ENCODE results near the gene C4BPB. TPM values are rescaled to one million over a fixed set of nuclear protein-coding genes. Genes with fewer than 3 reads are reported as not detected.
A peak's percentile ranks its signal among the peaks of the same experiment; 100 is the strongest.

C4BPB gene
- total RNA-seq, 8 experiments from 2014 or later, result 0.21 to 1.7 (median 0.81) TPM; not detected in 5

DNA sequence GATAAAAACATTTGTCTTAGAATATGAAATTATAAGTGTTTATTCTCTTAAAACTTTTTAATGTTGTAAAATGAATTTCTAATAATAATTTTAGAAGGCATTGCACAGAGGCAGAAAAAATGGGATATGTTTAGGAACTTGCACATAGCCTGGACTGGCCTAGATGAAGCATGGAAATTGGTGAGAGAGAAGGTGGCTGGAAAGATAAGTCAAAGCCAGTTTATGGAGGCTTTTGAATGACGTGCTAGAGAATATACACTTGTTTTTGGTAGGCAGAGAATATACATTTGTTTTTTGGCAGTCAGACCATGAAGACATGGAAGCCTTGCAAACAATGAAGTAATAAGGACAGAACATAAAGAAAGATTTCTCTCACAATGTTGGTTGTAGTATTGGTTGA, 13.1 kb downstream of the C4BPB start:
- in situ Hi-C loops (cut with MboI; ENCODE audit: low pct_unique_long_range_greater_than_20kb in 2 of 9, low sequenced_read_pairs in 9 of 9, unreplicated experiment in 9 of 9), result no loop called here
- 0 to 100% (median 55%) methylated on average over 1 of the region's 1 CpG; no CpG with 5 or more reads in 2 of the 10 experiments for WGBS, 10 experiments
- Histone ChIP-seq H3K27ac (no peak overlapping the region), H3K4me1 (replicated peaks in 1 of 2) (peaks cover 0 to 5% of the 10 kb centered on the region in 2 donors), H3K4me3 (no peak overlapping the region)
- no peak for ATAC-seq (replicated peaks in 6 of 8)

DNA sequence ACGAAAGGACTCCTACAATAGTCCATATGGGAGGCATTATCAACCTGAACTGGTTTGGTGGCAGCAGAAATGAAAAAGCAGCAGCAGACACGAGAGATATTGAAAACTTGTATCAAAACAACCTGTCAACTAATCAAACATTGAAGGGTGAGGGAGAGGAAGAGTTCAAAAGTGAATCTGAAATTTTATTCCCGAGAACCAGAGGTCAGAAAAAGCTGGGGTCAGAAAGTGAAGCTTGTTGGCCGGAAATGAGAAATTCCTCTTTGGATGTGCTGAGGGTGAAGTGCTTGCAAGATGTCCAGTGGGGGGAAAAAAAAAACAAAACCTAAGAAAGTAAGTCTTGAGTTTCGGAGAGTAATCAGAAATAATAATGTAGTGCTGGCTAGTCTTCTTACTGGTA, 13.5 kb downstream of the C4BPB start:
- in situ Hi-C loops (cut with MboI; ENCODE audit: low pct_unique_long_range_greater_than_20kb in 2 of 9, low sequenced_read_pairs in 9 of 9, unreplicated experiment in 9 of 9), result no loop called here
- H3K27ac ChIP-seq, result no peak overlapping the region
- no peak overlapping the region for H3K4me3 ChIP-seq
- 0 to 87% (median 77%) methylated on average over 2 to 5 of the region's 5 CpGs for WGBS, 10 experiments
- H3K4me1 ChIP-seq (replicated peaks in 1 of 2), result peaks cover 0 to 5% of the 10 kb centered on the region in 2 donors
- no peak for ATAC-seq (replicated peaks in 6 of 8)

DNA sequence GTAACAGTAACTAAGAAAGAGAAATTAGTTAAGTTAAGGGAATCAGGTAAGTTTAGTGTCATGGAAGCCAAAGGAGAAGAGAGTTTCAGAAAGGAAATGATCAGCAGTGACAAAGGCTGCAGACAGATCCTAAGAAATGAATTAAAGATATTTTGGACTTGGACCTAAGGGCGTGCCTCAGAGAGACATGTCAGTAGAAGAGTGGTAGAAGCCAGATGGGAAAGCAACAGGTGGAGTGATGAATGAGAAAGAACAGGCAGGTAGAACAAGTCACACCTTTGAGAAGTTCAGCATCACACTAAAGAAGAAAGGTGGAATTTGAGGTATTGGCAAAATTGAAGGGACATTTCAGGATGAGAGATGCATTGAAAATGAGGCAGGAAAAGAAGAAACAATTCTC, 14.0 kb downstream of the C4BPB start:
- in situ Hi-C loops (cut with MboI; ENCODE audit: low pct_unique_long_range_greater_than_20kb in 2 of 9, low sequenced_read_pairs in 9 of 9, unreplicated experiment in 9 of 9), result no loop called here
- Histone ChIP-seq H3K4me3 (no peak overlapping the region), H3K4me1 (replicated peaks in 1 of 2) (peaks cover 0 to 5% of the 10 kb centered on the region in 2 donors), H3K27ac (no peak overlapping the region)
- no peak for ATAC-seq (replicated peaks in 6 of 8)
- WGBS, 10 experiments, result 7 to 100% (median 67%) methylated on average over 1 of the region's 1 CpG; no CpG with 5 or more reads in 1 of the 10 experiments

DNA sequence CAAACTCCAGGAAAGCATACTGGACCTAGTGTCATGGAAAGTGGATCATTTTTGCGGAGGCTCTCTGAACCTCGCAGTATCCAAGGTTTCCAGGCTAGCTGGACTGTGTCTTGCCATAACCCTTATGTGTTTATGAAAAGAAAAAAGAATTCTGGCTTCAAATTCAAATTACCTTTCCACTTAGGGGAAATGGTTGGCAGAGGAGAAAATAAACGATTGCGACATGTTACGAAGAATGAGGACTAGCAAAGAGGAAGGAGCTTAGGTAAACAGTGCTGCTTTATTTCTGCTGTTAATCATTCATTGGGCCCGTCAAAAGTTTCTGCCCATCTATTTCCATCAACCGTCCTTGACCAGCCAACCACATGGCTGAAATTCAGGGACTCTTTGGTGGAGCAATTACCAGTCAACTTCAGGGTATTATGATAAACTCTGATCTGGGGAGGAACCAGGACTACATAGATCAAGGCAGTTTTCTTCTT, 15.3 kb downstream of the C4BPB start, which contains the start of gene C4BPA:
C4BPA (plus strand) TSS at position 342 of the 482 bp plus-strand sequence. CDS start 8,793 bp downstream, outside the sequence.
- no peak within 1 kb of the TSS for H3K27ac ChIP-seq
- peaks cover 0 to 5% of the 10 kb centered on the region in 2 donors for H3K4me1 ChIP-seq (replicated peaks in 1 of 2)
- no peak for ATAC-seq (replicated peaks in 6 of 8)
- no peak within 1 kb of the TSS for H3K4me3 ChIP-seq
- 40 to 100% (median 78%) methylated on average over 1 to 7 of the region's 7 CpGs for WGBS, 10 experiments
- in situ Hi-C loops (cut with MboI; ENCODE audit: low pct_unique_long_range_greater_than_20kb in 2 of 9, low sequenced_read_pairs in 9 of 9, unreplicated experiment in 9 of 9), result no loop called here

DNA sequence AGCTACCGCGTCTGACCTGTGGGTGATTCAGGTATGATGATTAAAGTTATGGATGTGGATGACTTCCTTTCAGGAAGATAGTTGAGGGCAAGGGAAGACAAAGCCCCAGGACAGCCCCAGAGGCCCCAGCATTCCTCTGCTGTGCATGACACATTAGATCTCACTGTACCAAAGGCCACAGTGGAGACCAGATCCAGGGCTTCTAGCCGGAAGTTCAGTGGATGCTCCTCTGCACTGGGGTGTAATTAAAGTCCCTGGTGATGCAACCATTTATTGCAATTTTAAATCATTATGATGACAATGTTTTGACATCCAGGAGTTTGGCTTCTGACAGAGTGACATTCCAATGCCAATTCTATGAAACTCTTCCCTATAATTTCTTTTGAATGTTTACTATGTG, 20.3 kb downstream of the C4BPB start:
- Histone ChIP-seq H3K4me3 (no peak overlapping the region), H3K27ac (no peak overlapping the region), H3K4me1 (replicated peaks in 1 of 2) (peaks cover 0 to 1% of the 10 kb centered on the region in 2 donors)
- in situ Hi-C loops (cut with MboI; ENCODE audit: low pct_unique_long_range_greater_than_20kb in 2 of 9, low sequenced_read_pairs in 9 of 9, unreplicated experiment in 9 of 9), result no loop called here
- 89 to 100% (median 100%) methylated on average over 1 to 3 of the region's 3 CpGs; no CpG with 5 or more reads in 6 of the 10 experiments for WGBS, 10 experiments
- ATAC-seq (replicated peaks in 6 of 8), result no peak

DNA sequence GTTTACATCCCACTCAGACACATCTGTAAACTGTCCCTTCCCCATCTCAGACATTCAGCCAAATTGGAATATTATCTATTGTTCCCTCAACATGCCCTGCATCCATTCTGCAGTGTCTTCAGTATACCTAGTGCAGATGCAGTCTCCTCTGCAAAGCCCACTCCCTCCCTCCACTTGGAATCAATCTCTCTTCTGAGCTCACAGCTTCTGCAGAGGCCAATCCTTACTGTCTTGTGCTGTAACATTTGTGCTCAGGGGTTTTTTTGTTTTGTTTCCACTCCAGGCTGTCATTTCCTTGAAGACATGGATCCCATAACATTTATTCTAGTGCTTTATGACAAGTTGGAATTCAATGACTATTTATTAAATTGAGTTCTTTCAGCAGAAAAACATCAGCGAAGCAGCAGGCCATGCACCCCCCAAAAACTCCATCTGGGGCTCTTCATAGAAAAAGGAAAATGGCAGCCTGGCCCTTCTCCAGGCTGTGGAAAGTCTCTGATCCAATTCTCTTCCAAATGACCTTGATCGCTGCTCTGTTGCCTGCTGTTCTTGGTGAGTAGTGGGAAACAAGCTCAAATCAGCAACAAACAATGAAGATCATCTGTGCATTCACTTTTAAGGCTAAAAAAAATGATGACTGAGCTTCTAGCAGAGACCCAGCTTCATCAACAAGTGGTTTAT, 24.1 kb downstream of the C4BPB start:
- 33 to 90% (median 73%) methylated on average over 1 to 2 of the region's 2 CpGs; no CpG with 5 or more reads in 4 of the 10 experiments for WGBS, 10 experiments
- Histone ChIP-seq H3K4me1 (replicated peaks in 1 of 2) (no peaks in the 10 kb centered on the region), H3K4me3 (no peak overlapping the region), H3K27ac (no peak overlapping the region)
- in situ Hi-C loops (cut with MboI; ENCODE audit: low pct_unique_long_range_greater_than_20kb in 2 of 9, low sequenced_read_pairs in 9 of 9, unreplicated experiment in 9 of 9), result no loop called here
- ATAC-seq (replicated peaks in 6 of 8), result no peak

DNA sequence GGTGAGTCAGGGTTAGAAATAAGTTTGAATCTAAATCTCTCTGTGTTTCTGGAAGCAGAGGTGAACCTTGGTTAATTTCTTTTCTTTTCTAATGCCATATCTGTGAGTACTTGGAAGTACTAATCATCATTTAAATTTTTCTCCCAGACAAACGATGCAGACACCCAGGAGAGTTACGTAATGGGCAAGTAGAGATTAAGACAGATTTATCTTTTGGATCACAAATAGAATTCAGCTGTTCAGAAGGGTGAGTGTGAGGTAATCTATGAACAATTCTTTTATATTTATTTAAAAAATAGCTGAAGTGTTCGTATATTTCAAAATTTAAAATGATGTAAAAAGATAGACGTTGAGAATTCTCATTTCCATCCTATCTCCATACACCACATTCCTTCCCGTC, 26.6 kb downstream of the C4BPB start:
- WGBS, 10 experiments, result 33 to 100% (median 70%) methylated on average over 1 to 5 of the region's 5 CpGs

DNA sequence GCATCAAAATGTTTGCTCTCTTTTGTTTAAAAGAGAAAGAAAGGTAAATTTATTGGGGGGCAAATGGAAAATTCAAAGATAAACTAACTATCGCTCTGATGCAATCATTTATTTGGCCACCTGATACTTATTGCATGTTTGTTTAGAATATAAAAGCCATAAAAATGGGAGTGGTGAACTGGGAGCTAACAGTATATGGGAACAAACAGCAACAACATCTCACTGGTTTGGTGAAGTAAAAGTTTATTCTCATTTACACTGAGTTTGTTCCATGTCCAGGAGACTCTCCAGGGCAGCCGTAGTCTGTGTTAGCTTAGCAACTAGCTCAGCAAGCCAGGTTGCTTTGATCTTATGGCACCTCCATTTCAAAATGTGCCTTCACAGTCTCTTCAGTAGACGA, 35.7 kb downstream of the C4BPB start:
- Histone ChIP-seq H3K4me3 (no peak overlapping the region), H3K27ac (no peak overlapping the region), H3K4me1 (replicated peaks in 1 of 2) (no peaks in the 10 kb centered on the region)
- WGBS, 10 experiments, result 0 to 87% (median 73%) methylated on average over 1 to 3 of the region's 3 CpGs; no CpG with 5 or more reads in 2 of the 10 experiments
- in situ Hi-C loops (cut with MboI; ENCODE audit: low pct_unique_long_range_greater_than_20kb in 2 of 9, low sequenced_read_pairs in 9 of 9, unreplicated experiment in 9 of 9), result no loop called here
- ATAC-seq (replicated peaks in 6 of 8), result no peak

More for the DNA sequence above, 26.6 kb downstream of the C4BPB start:
- no peaks in the 10 kb centered on the region for H3K4me1 ChIP-seq (replicated peaks in 1 of 2)
- no peak overlapping the region for H3K4me3 ChIP-seq
- in situ Hi-C loops (cut with MboI; ENCODE audit: low pct_unique_long_range_greater_than_20kb in 2 of 9, low sequenced_read_pairs in 9 of 9, unreplicated experiment in 9 of 9), result no loop called here
- ATAC-seq (replicated peaks in 6 of 8), result no peak
- no peak overlapping the region for H3K27ac ChIP-seq

DNA sequence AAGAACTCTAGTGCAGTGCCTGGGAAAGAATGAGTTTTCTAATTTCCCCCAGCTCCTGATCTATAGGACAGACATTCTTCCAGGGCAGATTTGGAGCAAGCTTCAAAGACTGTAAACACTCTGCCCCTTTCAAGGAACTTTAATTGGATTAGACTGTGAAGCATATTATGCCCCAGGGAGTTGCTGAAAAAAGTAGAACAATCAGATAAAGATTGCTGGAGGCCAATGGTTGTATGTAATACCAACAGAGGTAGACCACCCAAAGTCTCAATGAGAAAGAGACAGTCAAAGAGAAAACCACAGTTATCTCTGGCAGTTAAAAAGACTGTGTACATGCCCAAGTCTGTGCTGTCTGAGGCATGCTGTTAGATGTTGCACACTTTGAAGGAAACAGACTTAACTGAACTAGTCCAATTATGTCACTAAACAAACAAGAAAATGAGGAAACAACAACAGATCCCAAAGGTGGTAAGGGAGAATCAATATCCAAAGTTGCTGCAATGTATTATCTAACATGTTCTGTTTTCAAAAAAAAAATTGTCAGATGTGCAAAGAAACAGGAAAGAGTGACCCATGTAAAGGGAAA, 39.8 kb downstream of the C4BPB start:
- in situ Hi-C loops (cut with MboI; ENCODE audit: low pct_unique_long_range_greater_than_20kb in 2 of 9, low sequenced_read_pairs in 9 of 9, unreplicated experiment in 9 of 9), result no loop called here
- no peak overlapping the region for H3K27ac ChIP-seq
- H3K4me3 ChIP-seq, result no peak overlapping the region
- H3K4me1 ChIP-seq (replicated peaks in 1 of 2), result no peaks in the 10 kb centered on the region
- no peak for ATAC-seq (replicated peaks in 6 of 8)

DNA sequence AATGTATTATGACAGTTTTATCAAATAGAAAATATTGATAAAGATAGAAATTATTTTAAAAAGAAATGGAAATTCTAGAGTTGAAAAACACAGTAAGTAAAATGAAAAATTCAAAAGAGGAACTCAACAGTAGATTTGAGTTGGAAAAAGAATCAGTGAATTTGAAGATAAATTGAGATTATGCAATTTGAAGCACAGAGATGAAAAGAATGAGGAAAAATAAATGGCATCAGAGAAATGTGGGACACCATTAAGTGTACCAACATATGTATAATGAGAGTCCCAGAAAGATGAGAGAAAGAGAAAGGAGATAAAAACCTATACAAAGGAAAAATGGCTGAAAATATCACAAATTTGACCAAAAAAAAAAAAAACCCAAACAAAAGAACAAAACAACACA, 40.4 kb downstream of the C4BPB start:
- no peaks in the 10 kb centered on the region for H3K4me1 ChIP-seq (replicated peaks in 1 of 2)
- in situ Hi-C loops (cut with MboI; ENCODE audit: low pct_unique_long_range_greater_than_20kb in 2 of 9, low sequenced_read_pairs in 9 of 9, unreplicated experiment in 9 of 9), result no loop called here
- ATAC-seq (replicated peaks in 6 of 8), result no peak
- no peak overlapping the region for H3K27ac ChIP-seq
- H3K4me3 ChIP-seq, result no peak overlapping the region

DNA sequence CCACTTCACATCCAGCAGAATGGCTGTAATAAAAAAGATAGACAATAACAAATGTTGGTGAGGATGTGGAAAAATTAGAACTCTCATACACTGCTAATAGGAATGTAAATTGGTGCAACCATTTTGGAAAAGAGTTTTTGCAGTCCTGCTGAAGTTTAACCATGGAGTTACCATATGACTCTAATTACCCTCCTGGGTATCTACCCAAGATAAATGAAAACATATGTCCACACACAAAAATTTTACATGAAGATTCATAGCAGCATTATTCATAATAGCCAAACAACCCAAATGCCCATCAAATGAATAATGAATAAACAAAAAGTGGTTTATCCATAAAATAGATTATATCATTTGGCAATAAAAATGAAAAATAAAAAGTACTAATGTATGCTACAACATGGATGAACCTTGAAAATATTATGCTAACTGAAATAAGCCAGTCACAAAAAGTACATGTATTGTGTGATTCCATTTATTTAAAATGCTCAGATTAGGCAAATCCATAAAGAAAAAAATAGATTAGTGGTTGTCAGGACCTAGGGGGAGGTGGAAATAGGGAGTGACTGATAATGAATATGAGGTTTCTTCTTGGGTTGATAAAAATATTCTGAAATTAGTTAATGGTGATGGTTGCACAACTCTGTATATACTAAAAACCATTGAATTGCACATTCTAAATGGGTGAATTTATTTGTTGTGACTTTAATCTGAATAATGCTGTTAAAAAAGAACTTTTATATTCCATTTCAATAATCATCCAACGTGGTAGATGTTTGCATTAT, 41.8 kb downstream of the C4BPB start:
- WGBS, 10 experiments, result 0 to 83% (median 42%) methylated on average over 1 of the region's 1 CpG; no CpG with 5 or more reads in 1 of the 10 experiments
- Histone ChIP-seq H3K4me3 (no peak overlapping the region), H3K27ac (no peak overlapping the region), H3K4me1 (replicated peaks in 1 of 2) (no peaks in the 10 kb centered on the region)
- ATAC-seq (replicated peaks in 6 of 8), result peak in 3 of 8 experiments; percentile 75 to 85 (median 84)
- in situ Hi-C loops (cut with MboI; ENCODE audit: low pct_unique_long_range_greater_than_20kb in 2 of 9, low sequenced_read_pairs in 9 of 9, unreplicated experiment in 9 of 9), result no loop called here

DNA sequence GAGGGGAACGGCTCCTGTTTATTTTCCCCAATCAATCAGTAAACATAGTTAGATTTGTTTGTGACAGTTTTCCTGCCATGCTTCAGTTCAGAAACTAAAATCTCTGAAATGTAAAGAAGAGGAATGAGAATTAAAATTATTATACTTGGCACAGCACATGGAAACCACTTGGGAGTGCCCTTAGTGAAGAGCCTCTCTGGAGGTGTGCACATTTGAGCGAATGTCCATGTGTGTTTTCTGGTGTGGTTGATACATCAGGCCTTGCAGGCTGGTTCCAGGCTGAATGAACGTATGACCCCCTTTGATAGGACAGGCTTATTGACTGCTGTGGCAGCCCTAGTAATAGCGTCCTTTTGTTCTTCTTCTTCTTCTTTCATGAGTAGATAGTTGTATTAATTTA, 42.5 kb downstream of the C4BPB start:
- in situ Hi-C loops (cut with MboI; ENCODE audit: low pct_unique_long_range_greater_than_20kb in 2 of 9, low sequenced_read_pairs in 9 of 9, unreplicated experiment in 9 of 9), result no loop called here
- H3K4me3 ChIP-seq, result no peak overlapping the region
- H3K27ac ChIP-seq, result no peak overlapping the region
- peak in 3 of 8 experiments; percentile 44 to 73 (median 51) for ATAC-seq (replicated peaks in 6 of 8)
- no peaks in the 10 kb centered on the region for H3K4me1 ChIP-seq (replicated peaks in 1 of 2)
- 17 to 86% (median 79%) methylated on average over 1 to 4 of the region's 4 CpGs; no CpG with 5 or more reads in 1 of the 10 experiments for WGBS, 10 experiments

DNA sequence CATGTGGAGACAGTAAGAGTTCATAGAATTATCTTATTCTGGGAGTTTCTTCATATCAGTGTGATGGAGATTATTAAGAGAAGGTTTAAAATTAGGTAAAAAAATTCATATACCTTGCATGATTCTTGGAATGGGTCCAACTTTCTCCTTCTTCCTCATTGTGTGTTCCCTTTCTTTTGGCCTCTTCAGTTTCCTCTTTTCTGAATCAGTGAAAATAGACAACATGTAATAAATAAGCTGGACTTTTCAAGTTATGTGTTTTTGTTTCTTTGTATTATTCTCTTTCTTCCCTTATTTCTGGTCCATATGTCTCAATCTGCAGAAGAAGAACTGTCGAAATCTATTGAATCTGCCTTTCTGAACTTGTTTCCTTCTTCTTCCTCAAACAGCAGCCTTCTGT, 45.9 kb downstream of the C4BPB start:
- in situ Hi-C loops (cut with MboI; ENCODE audit: low pct_unique_long_range_greater_than_20kb in 2 of 9, low sequenced_read_pairs in 9 of 9, unreplicated experiment in 9 of 9), result no loop called here
- Histone ChIP-seq H3K4me1 (replicated peaks in 1 of 2) (no peaks in the 10 kb centered on the region), H3K27ac (no peak overlapping the region), H3K4me3 (no peak overlapping the region)
- ATAC-seq (replicated peaks in 6 of 8), result no peak
- WGBS, 10 experiments, result 10 to 100% (median 92%) methylated on average over 1 of the region's 1 CpG; no CpG with 5 or more reads in 1 of the 10 experiments
